Neuronal stem cell (in vitro differentiated cells): ENCODE data around the gene RAB33B.

Experiments used
- DNase-seq: peaks from one replicate; pipeline ENCODE4 v3.0.0-alpha.2; 2013; ENCODE audit warnings: low spot score
- H2AFZ ChIP-seq: one replicate; pipeline ENCODE4 v1.6.1; 2013; ENCODE audit warnings: mild to moderate bottlenecking, low read length, inconsistent platforms
- H2AK5ac ChIP-seq: 2 replicates; pipeline ENCODE4 v1.6.1; 2013; ENCODE audit warnings: low read depth, mild to moderate bottlenecking, inconsistent platforms, low read length, moderate library complexity, mixed read lengths
- H2BK120ac ChIP-seq: 2 replicates; pipeline ENCODE4 v1.6.1; 2013; ENCODE audit warnings: low read depth, mild to moderate bottlenecking, inconsistent platforms, low read length, moderate library complexity, mixed read lengths
- H2BK12ac ChIP-seq: one replicate; pipeline ENCODE4 v1.6.1; 2013; ENCODE audit warnings: low read length, inconsistent platforms
- H2BK15ac ChIP-seq: 2 replicates; pipeline ENCODE4 v1.6.1; 2013; ENCODE audit warnings: mild to moderate bottlenecking, low read length, inconsistent platforms, mixed read lengths
- H2BK5ac ChIP-seq: one replicate; pipeline ENCODE4 v1.6.1; 2013; ENCODE audit warnings: inconsistent platforms, mild to moderate bottlenecking, low read length, moderate library complexity
- H3K14ac ChIP-seq: one replicate; pipeline ENCODE4 v1.6.1; 2013; ENCODE audit warnings: low read length, inconsistent platforms
- H3K18ac ChIP-seq: 2 replicates; pipeline ENCODE4 v1.6.1; 2013; ENCODE audit warnings: low read length, inconsistent platforms
- H3K23ac ChIP-seq: 2 replicates; pipeline ENCODE4 v1.6.1; 2013; ENCODE audit warnings: low read depth, mild to moderate bottlenecking, mixed read lengths, low read length, inconsistent platforms; ENCODE audit not compliant: poor library complexity
- H3K27ac ChIP-seq: replicated peaks from 3 replicates; pipeline ENCODE4 v1.5.1; 2013; ENCODE audit warnings: low read length, inconsistent platforms
- H3K27me3 ChIP-seq, 3 experiments: 2 replicates each; pipeline ENCODE4 v1.6.1; 2013; ENCODE audit warnings: low read length in 3 of 3, mild to moderate bottlenecking in 2 of 3, inconsistent platforms in 1 of 3, low read depth in 1 of 3, mixed read lengths in 1 of 3, moderate library complexity in 1 of 3; ENCODE audit not compliant: control insufficient read depth in 3 of 3, insufficient read depth in 3 of 3
- H3K36me3 ChIP-seq, 2 donors: replicated peaks in 1 of 2; 2 replicates each; pipeline ENCODE4 v1.6.1; 2013; ENCODE audit warnings: low read length in 2 of 2; ENCODE audit not compliant: control insufficient read depth in 2 of 2, insufficient read depth in 2 of 2
- H3K4ac ChIP-seq: 2 replicates; pipeline ENCODE4 v1.6.1; 2013; ENCODE audit warnings: inconsistent platforms, mild to moderate bottlenecking, low read length, moderate library complexity
- H3K4me1 ChIP-seq, 2 donors: 1 replicate in 1 of 2; 2 replicates in 1 of 2; pipeline ENCODE4 v1.6.1; 2013; ENCODE audit warnings: low read length in 2 of 2, low read depth in 1 of 2; ENCODE audit not compliant: control insufficient read depth in 2 of 2, insufficient read depth in 1 of 2
- H3K4me2 ChIP-seq: one replicate; pipeline ENCODE4 v1.6.1; 2013; ENCODE audit warnings: mild to moderate bottlenecking, low read length, inconsistent platforms; ENCODE audit not compliant: insufficient read depth, poor library complexity, severe bottlenecking
- H3K4me3 ChIP-seq, 2 donors: 2 replicates each; pipeline ENCODE4 v1.5.1; 2013; ENCODE audit warnings: low read length in 2 of 2, mild to moderate bottlenecking in 2 of 2, inconsistent platforms in 1 of 2, moderate library complexity in 1 of 2
- H3K79me1 ChIP-seq: one replicate; pipeline ENCODE4 v1.6.1; 2013; ENCODE audit warnings: low read depth, mild to moderate bottlenecking, inconsistent platforms, low read length, moderate library complexity
- H3K9ac ChIP-seq: one replicate; pipeline ENCODE4 v1.6.1; 2013; ENCODE audit warnings: mild to moderate bottlenecking, low read depth, low read length, inconsistent platforms; ENCODE audit not compliant: poor library complexity
- H3K9me3 ChIP-seq, 2 donors: replicated peaks in 1 of 2; 2 replicates each; pipeline versions ENCODE3 to v1.6.1; 2013; ENCODE audit warnings: low read length in 2 of 2, mild to moderate bottlenecking in 2 of 2, inconsistent platforms in 1 of 2, low read depth in 1 of 2, mixed read lengths in 1 of 2, moderate library complexity in 1 of 2; ENCODE audit not compliant: control insufficient read depth in 2 of 2, insufficient read depth in 1 of 2
- H4K8ac ChIP-seq: one replicate; pipeline ENCODE4 v1.6.1; 2013; ENCODE audit warnings: low read depth, mild to moderate bottlenecking, inconsistent platforms, low read length, moderate library complexity
- H4K91ac ChIP-seq: one replicate; pipeline ENCODE4 v1.6.1; 2013; ENCODE audit warnings: low read length, low read depth, mild to moderate bottlenecking, inconsistent platforms; ENCODE audit not compliant: poor library complexity
- WGBS, 2 donors: extraction: QIAGEN DNeasy Blood & Tissue Kit; methylation state at CpG; one replicate each; pipeline ENCODE4 v1.1.7; 2013; ENCODE audit warnings: missing lambda C conversion rate in 2 of 2, mixed read lengths in 1 of 2; ENCODE audit not compliant: insufficient read length in 2 of 2, insufficient replicate concordance in 1 of 2; ENCODE audit errors: extremely low coverage in 2 of 2; 5-methylcytosine and 5-hydroxymethylcytosine counted together

Gene RAB33B

DNA sequence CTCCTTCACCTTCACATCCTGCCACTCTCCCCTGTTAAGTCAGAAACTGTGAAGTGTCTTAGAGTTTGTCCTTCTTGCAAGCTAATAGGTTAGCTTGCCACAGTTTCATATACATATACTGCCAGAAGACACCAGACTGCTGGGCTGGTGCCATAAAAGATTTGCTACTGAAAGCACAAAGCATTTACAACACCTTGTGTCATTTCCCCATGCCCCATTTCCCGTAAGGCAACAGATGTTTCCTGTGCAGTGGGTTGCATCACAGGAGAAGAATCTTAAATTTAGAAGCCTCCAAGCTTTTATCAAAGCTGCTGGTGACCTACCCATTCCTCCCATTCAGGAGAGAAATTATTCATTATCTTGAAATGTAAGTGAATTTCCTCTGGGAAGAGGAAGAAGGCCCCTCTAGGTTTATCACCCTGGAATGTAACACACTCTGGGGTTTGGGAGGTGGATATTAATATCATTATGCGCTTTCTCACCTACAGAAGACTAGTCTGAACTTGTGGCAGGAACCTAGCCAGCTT, 34.5 kb upstream of the RAB33B start:
- H3K27ac ChIP-seq, result no peak overlapping the region
- no peak overlapping the region for H3K4me3 ChIP-seq
- H3K9me3 ChIP-seq, result peaks cover 2 to 3% of the 10 kb centered on the region in 2 donors

DNA sequence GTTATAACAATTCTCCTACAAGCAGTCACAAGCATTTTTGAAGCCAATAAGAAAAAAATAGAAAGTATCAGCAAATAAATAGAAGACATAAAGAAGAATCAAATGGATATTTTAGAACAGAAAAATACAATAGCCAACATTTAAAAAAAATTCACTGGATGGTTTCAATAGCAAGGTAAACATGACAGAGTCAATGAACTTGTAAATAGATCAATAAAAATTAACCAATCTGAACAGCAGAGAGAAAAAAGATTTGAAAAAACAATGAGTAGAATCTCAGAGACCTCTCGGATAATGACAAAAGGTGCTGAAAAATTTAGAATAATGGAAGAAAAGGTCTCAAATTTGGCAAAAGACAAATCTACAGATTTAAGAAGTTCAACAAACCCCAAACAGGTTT, 33.3 kb upstream of the RAB33B start:
- H3K9me3 ChIP-seq, result peaks cover under 1 to 2% of the 10 kb centered on the region in 2 donors
- no peak overlapping the region for H3K14ac ChIP-seq
- no peak overlapping the region for H3K18ac ChIP-seq
- H4K8ac ChIP-seq, result no peak overlapping the region
- no peak for DNase-seq
- H3K4me1 ChIP-seq, result no peaks in the 10 kb centered on the region
- H3K23ac ChIP-seq, result no peak overlapping the region
- H3K4me3 ChIP-seq, result no peak overlapping the region
- H2AK5ac ChIP-seq, result no peak overlapping the region
- no peak overlapping the region for H2AFZ ChIP-seq
- no peaks in the 10 kb centered on the region for H3K36me3 ChIP-seq
- no peak overlapping the region for H2BK15ac ChIP-seq
- H2BK5ac ChIP-seq, result no peak overlapping the region
- H3K9ac ChIP-seq, result no peak overlapping the region
- no peak overlapping the region for H2BK120ac ChIP-seq
- no peaks in the 10 kb centered on the region for H3K27me3 ChIP-seq
- H4K91ac ChIP-seq, result no peak overlapping the region
- H3K27ac ChIP-seq, result no peak overlapping the region
- H3K79me1 ChIP-seq, result no peaks in the 10 kb centered on the region
- H3K4me2 ChIP-seq, result no peak overlapping the region
- WGBS, 2 donors, result no CpG with 5 or more reads among the region's 1 CpG
- H3K4ac ChIP-seq, result no peak overlapping the region
- H2BK12ac ChIP-seq, result no peak overlapping the region

More for the DNA sequence above, 34.5 kb upstream of the RAB33B start:
- no peak overlapping the region for H2BK5ac ChIP-seq
- no peaks in the 10 kb centered on the region for H3K79me1 ChIP-seq
- no peak overlapping the region for H3K4me2 ChIP-seq
- H2BK120ac ChIP-seq, result no peak overlapping the region
- H3K36me3 ChIP-seq, result no peaks in the 10 kb centered on the region
- H2AFZ ChIP-seq, result no peak overlapping the region
- H3K9ac ChIP-seq, result no peak overlapping the region
- WGBS, 2 donors, result no CpG with 5 or more reads among the region's 2 CpGs
- H3K18ac ChIP-seq, result no peak overlapping the region
- H3K23ac ChIP-seq, result no peak overlapping the region
- no peak overlapping the region for H3K4ac ChIP-seq
- DNase-seq, result no peak
- no peaks in the 10 kb centered on the region for H3K4me1 ChIP-seq
- no peak overlapping the region for H3K14ac ChIP-seq
- no peak overlapping the region for H2AK5ac ChIP-seq
- H2BK12ac ChIP-seq, result no peak overlapping the region
- no peak overlapping the region for H4K91ac ChIP-seq
- no peak overlapping the region for H4K8ac ChIP-seq
- no peaks in the 10 kb centered on the region for H3K27me3 ChIP-seq
- H2BK15ac ChIP-seq, result no peak overlapping the region

DNA sequence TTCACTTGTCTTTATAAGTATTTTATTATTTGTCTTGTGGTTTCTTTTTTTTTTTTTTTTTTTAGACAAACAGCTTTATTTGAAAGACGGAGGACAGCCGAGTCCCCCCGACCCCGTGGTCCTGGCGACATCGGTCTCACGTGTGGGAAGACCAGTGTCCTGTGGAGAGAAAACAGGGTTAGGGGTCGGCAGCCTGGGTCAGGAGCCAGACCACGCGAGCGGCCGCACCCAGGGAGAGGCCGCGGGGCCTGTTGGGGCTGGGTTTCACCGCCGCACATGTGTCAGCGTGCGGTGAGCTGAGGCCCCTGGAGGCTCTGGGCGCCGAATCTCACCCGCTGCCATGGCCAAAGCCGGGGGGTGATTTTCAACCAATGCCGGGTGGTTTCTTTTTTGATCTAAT, 17.8 kb upstream of the RAB33B start:
- Histone ChIP-seq H3K18ac (no peak overlapping the region), H2AK5ac (no peak overlapping the region), H3K4me3 (no peak overlapping the region), H4K8ac (no peak overlapping the region), H3K79me1 (no peaks in the 10 kb centered on the region), H2BK5ac (no peak overlapping the region), H3K4me1 (no peaks in the 10 kb centered on the region), H2BK15ac (no peak overlapping the region), H3K23ac (no peak overlapping the region), H4K91ac (no peak overlapping the region), H2BK120ac (no peak overlapping the region), H3K27me3 (no peaks in the 10 kb centered on the region), H2AFZ (no peak overlapping the region), H3K27ac (no peak overlapping the region), H3K14ac (no peak overlapping the region), H2BK12ac (no peak overlapping the region), H3K9ac (no peak overlapping the region), H3K4ac (no peak overlapping the region), H3K4me2 (no peak overlapping the region), H3K9me3 (peaks cover 5 to 39% of the 10 kb centered on the region in 2 donors), H3K36me3 (peaks cover 0 to 6% of the 10 kb centered on the region in 2 donors)
- no CpG with 5 or more reads among the region's 23 CpGs for WGBS, 2 donors
- no peak for DNase-seq

DNA sequence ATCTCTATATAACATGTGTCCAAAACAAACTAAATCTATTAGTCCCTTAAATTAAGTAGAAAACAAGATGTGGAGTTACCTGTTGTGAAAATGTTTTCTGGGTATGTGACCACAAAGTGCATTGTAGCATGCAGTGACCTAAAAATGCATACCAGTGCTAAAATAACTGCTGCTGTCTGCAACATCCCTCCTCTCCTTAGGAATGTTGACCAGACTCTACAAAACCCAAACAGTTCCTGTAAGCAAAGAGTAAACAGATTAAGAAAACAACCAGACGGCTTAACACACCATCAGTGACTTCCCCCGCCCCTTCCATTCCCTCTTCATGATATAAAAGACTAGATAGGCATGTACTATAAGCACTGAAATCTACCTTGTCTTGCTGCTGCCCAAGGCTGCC, 15.8 kb upstream of the RAB33B start:
- H3K9ac ChIP-seq, result no peak overlapping the region
- no peak overlapping the region for H3K4me3 ChIP-seq
- no peak overlapping the region for H2BK12ac ChIP-seq
- H3K14ac ChIP-seq, result no peak overlapping the region
- no peak overlapping the region for H3K23ac ChIP-seq
- H3K4me1 ChIP-seq, result no peaks in the 10 kb centered on the region
- H2BK5ac ChIP-seq, result no peak overlapping the region
- H2BK120ac ChIP-seq, result no peak overlapping the region
- no peaks in the 10 kb centered on the region for H3K27me3 ChIP-seq
- no peak overlapping the region for H4K91ac ChIP-seq
- H3K18ac ChIP-seq, result no peak overlapping the region
- no peak overlapping the region for H2AK5ac ChIP-seq
- no peaks in the 10 kb centered on the region for H3K79me1 ChIP-seq
- H3K27ac ChIP-seq, result no peak overlapping the region
- H3K4ac ChIP-seq, result no peak overlapping the region
- no peak overlapping the region for H2AFZ ChIP-seq
- peaks cover 5 to 32% of the 10 kb centered on the region in 2 donors for H3K9me3 ChIP-seq
- no peak overlapping the region for H4K8ac ChIP-seq
- no peak overlapping the region for H3K4me2 ChIP-seq
- no CpG with 5 or more reads among the region's 2 CpGs for WGBS, 2 donors
- no peak for DNase-seq
- peaks cover 0 to 6% of the 10 kb centered on the region in 2 donors for H3K36me3 ChIP-seq
- H2BK15ac ChIP-seq, result no peak overlapping the region
